ENCODE measurements around the gene RAPGEF5.

The RAPGEF5 gene

GRCh38 chr7:22181663-22182062 lies 175.3 kb downstream of the RAPGEF5 start:
- peaks cover 12% of the 10 kb centered on the region for H3K4me1 ChIP-seq (ENCODE audit: insufficient read depth, low read length)

GRCh38 chr7:22179442-22179879 lies 177.5 kb downstream of the RAPGEF5 start:
- peaks cover 6% of the 10 kb centered on the region; the same call in 1 of the 2 replicates for H3K36me3 ChIP-seq (ENCODE audit: insufficient read depth, low read depth, low read length)
- H3K4me3 ChIP-seq (ENCODE audit: low read length) = no peak overlapping the region
- H3K4me1 ChIP-seq (ENCODE audit: insufficient read depth, low read length) = peaks cover under 1% of the 10 kb centered on the region; the same call in 1 of the 2 replicates
- H3K9me3 ChIP-seq (ENCODE audit: insufficient read depth, low read depth, low read length) = peaks cover 4% of the 10 kb centered on the region; the same call in 1 of the 2 replicates
- H3K9ac ChIP-seq (ENCODE audit: low read depth, low read length) = no peak overlapping the region
- no peak overlapping the region for H3K27ac ChIP-seq (ENCODE audit: low read length)
- H3K27me3 ChIP-seq (ENCODE audit: insufficient read depth, low read length) = no peaks in the 10 kb centered on the region

More at GRCh38 chr7:22181663-22182062, 175.3 kb downstream of the RAPGEF5 start:
- H3K27ac ChIP-seq (ENCODE audit: low read length) = no peak overlapping the region
- peaks cover 4% of the 10 kb centered on the region; the same call in 1 of the 2 replicates for H3K9me3 ChIP-seq (ENCODE audit: insufficient read depth, low read depth, low read length)
- no peak overlapping the region for H3K9ac ChIP-seq (ENCODE audit: low read depth, low read length)
- H3K36me3 ChIP-seq (ENCODE audit: insufficient read depth, low read depth, low read length) = peaks cover 6% of the 10 kb centered on the region; the same call in 1 of the 2 replicates
- no peaks in the 10 kb centered on the region for H3K27me3 ChIP-seq (ENCODE audit: insufficient read depth, low read length)
- H3K4me3 ChIP-seq (ENCODE audit: low read length) = no peak overlapping the region

- Histone ChIP-seq H3K27ac (ENCODE audit: low read length) (no peak overlapping the region), H3K27me3 (ENCODE audit: insufficient read depth, low read length) (no peaks in the 10 kb centered on the region), H3K36me3 (ENCODE audit: insufficient read depth, low read depth, low read length) (peaks cover 6% of the 10 kb centered on the region; the same call in 1 of the 2 replicates), H3K4me1 (ENCODE audit: insufficient read depth, low read length) (no peaks in the 10 kb centered on the region; the same call in 1 of the 2 replicates), H3K9me3 (ENCODE audit: insufficient read depth, low read depth, low read length) (peaks cover 4% of the 10 kb centered on the region; the same call in 1 of the 2 replicates), H3K9ac (ENCODE audit: low read depth, low read length) (no peak overlapping the region), H3K4me3 (ENCODE audit: low read length) (no peak overlapping the region)
These were observed 178.2 kb downstream of the RAPGEF5 start for GRCh38 chr7:22178735-22179134.

- Histone ChIP-seq H3K9me3 (ENCODE audit: insufficient read depth, low read depth, low read length) (peaks cover 4% of the 10 kb centered on the region; the same call in 1 of the 2 replicates), H3K4me1 (ENCODE audit: insufficient read depth, low read length) (no peaks in the 10 kb centered on the region; the same call in 1 of the 2 replicates), H3K36me3 (ENCODE audit: insufficient read depth, low read depth, low read length) (peaks cover 6% of the 10 kb centered on the region; the same call in 1 of the 2 replicates), H3K4me3 (ENCODE audit: low read length) (no peak overlapping the region), H3K9ac (ENCODE audit: low read depth, low read length) (no peak overlapping the region), H3K27me3 (ENCODE audit: insufficient read depth, low read length) (no peaks in the 10 kb centered on the region), H3K27ac (ENCODE audit: low read length) (no peak overlapping the region)
These were observed 180.1 kb downstream of the RAPGEF5 start for GRCh38 chr7:22176791-22177412.

- H3K4me1 ChIP-seq (ENCODE audit: insufficient read depth, low read length) = no peaks in the 10 kb centered on the region; the same call in 1 of the 2 replicates
- H3K27ac ChIP-seq (ENCODE audit: low read length) = no peak overlapping the region
- H3K4me3 ChIP-seq (ENCODE audit: low read length) = no peak overlapping the region
- no peaks in the 10 kb centered on the region for H3K27me3 ChIP-seq (ENCODE audit: insufficient read depth, low read length)
- no peak overlapping the region for H3K9ac ChIP-seq (ENCODE audit: low read depth, low read length)
- no peaks in the 10 kb centered on the region for H3K9me3 ChIP-seq (ENCODE audit: insufficient read depth, low read depth, low read length)
- H3K36me3 ChIP-seq (ENCODE audit: insufficient read depth, low read depth, low read length) = no peaks in the 10 kb centered on the region
These were observed 182.4 kb downstream of the RAPGEF5 start for GRCh38 chr7:22174574-22174953.

- Histone ChIP-seq H3K9ac (ENCODE audit: low read depth, low read length) (no peak overlapping the region), H3K4me1 (ENCODE audit: insufficient read depth, low read length) (no peaks in the 10 kb centered on the region; the same call in 1 of the 2 replicates), H3K27ac (ENCODE audit: low read length) (no peak overlapping the region), H3K27me3 (ENCODE audit: insufficient read depth, low read length) (no peaks in the 10 kb centered on the region), H3K9me3 (ENCODE audit: insufficient read depth, low read depth, low read length) (no peaks in the 10 kb centered on the region), H3K36me3 (ENCODE audit: insufficient read depth, low read depth, low read length) (no peaks in the 10 kb centered on the region), H3K4me3 (ENCODE audit: low read length) (no peak overlapping the region)
These were observed 183.0 kb downstream of the RAPGEF5 start for GRCh38 chr7:22173685-22174573.

- no peak overlapping the region for H3K4me3 ChIP-seq (ENCODE audit: low read length)
- H3K36me3 ChIP-seq (ENCODE audit: insufficient read depth, low read depth, low read length) = peaks cover 13% of the 10 kb centered on the region; the same call in 1 of the 2 replicates
- no peaks in the 10 kb centered on the region for H3K4me1 ChIP-seq (ENCODE audit: insufficient read depth, low read length)
- H3K27me3 ChIP-seq (ENCODE audit: insufficient read depth, low read length) = no peaks in the 10 kb centered on the region
- no peak overlapping the region for H3K9ac ChIP-seq (ENCODE audit: low read depth, low read length)
- H3K9me3 ChIP-seq (ENCODE audit: insufficient read depth, low read depth, low read length) = no peaks in the 10 kb centered on the region
- H3K27ac ChIP-seq (ENCODE audit: low read length) = no peak overlapping the region
These were observed 188.8 kb downstream of the RAPGEF5 start for GRCh38 chr7:22168129-22168634.

GRCh38 chr7:22167482-22167881 lies 189.5 kb downstream of the RAPGEF5 start:
- Histone ChIP-seq H3K9ac (ENCODE audit: low read depth, low read length) (no peak overlapping the region), H3K27ac (ENCODE audit: low read length) (no peak overlapping the region), H3K27me3 (ENCODE audit: insufficient read depth, low read length) (no peaks in the 10 kb centered on the region), H3K9me3 (ENCODE audit: insufficient read depth, low read depth, low read length) (no peaks in the 10 kb centered on the region), H3K4me1 (ENCODE audit: insufficient read depth, low read length) (no peaks in the 10 kb centered on the region), H3K36me3 (ENCODE audit: insufficient read depth, low read depth, low read length) (peaks cover 13% of the 10 kb centered on the region; the same call in 1 of the 2 replicates), H3K4me3 (ENCODE audit: low read length) (no peak overlapping the region)

GRCh38 chr7:22166928-22167327 lies 190.0 kb downstream of the RAPGEF5 start:
- H3K36me3 ChIP-seq (ENCODE audit: insufficient read depth, low read depth, low read length) = peaks cover 13% of the 10 kb centered on the region; the same call in 1 of the 2 replicates
- H3K9ac ChIP-seq (ENCODE audit: low read depth, low read length) = no peak overlapping the region
- no peaks in the 10 kb centered on the region for H3K27me3 ChIP-seq (ENCODE audit: insufficient read depth, low read length)
- no peaks in the 10 kb centered on the region for H3K4me1 ChIP-seq (ENCODE audit: insufficient read depth, low read length)
- no peak overlapping the region for H3K4me3 ChIP-seq (ENCODE audit: low read length)
- no peaks in the 10 kb centered on the region for H3K9me3 ChIP-seq (ENCODE audit: insufficient read depth, low read depth, low read length)
- H3K27ac ChIP-seq (ENCODE audit: low read length) = no peak overlapping the region

GRCh38 chr7:22159341-22159740 lies 197.6 kb downstream of the RAPGEF5 start:
- no peak overlapping the region for H3K4me3 ChIP-seq (ENCODE audit: low read length)
- H3K4me1 ChIP-seq (ENCODE audit: insufficient read depth, low read length) = peaks cover 5% of the 10 kb centered on the region; the same call in 1 of the 2 replicates
- H3K27ac ChIP-seq (ENCODE audit: low read length) = no peak overlapping the region
- no peaks in the 10 kb centered on the region for H3K27me3 ChIP-seq (ENCODE audit: insufficient read depth, low read length)
- H3K9ac ChIP-seq (ENCODE audit: low read depth, low read length) = no peak overlapping the region
- peaks cover 22% of the 10 kb centered on the region; the same call in 1 of the 2 replicates for H3K36me3 ChIP-seq (ENCODE audit: insufficient read depth, low read depth, low read length)
- no peaks in the 10 kb centered on the region for H3K9me3 ChIP-seq (ENCODE audit: insufficient read depth, low read depth, low read length)

- Histone ChIP-seq H3K9ac (ENCODE audit: low read depth, low read length) (no peak overlapping the region), H3K4me1 (ENCODE audit: insufficient read depth, low read length) (peaks cover 21% of the 10 kb centered on the region; the same call in 1 of the 2 replicates), H3K4me3 (ENCODE audit: low read length) (no peak overlapping the region), H3K9me3 (ENCODE audit: insufficient read depth, low read depth, low read length) (no peaks in the 10 kb centered on the region), H3K27me3 (ENCODE audit: insufficient read depth, low read length) (no peaks in the 10 kb centered on the region), H3K27ac (ENCODE audit: low read length) (no peak overlapping the region), H3K36me3 (ENCODE audit: insufficient read depth, low read depth, low read length) (peaks cover 22% of the 10 kb centered on the region; the same call in 1 of the 2 replicates)
These were observed 199.4 kb downstream of the RAPGEF5 start for GRCh38 chr7:22157552-22157951.
